HCT116 (cell line): ENCODE measurements around the gene TBC1D12. TPM values are rescaled to one million over a fixed set of nuclear protein-coding genes. Genes with fewer than 3 reads are reported as not detected.

Source experiments
- ATAC-seq: fragments of 200-7000 bp; cut with Tn5 transposase; 2 replicates; pipeline ENCODE4 v1.9.1; 2020; ENCODE audit warnings: mild to moderate bottlenecking, moderate library complexity
- BruUV-seq: library from RNA; stranded (reverse); fragments of 400-500 nt; replicated peaks from 2 replicates; lab custom pipeline; 2021; lab: Mats Ljungman, UMichigan
- CTCF ChIA-PET: fragments of 300-600 bp; sonication (Branson Sonifier 250); formaldehyde crosslinking; loops from one replicate; lab custom pipeline; 2021; ENCODE audit warnings: antibody characterized with exemption; lab: Charles Lee
- POLR2A ChIA-PET: fragments of 300-600, 350-600 bp; sonication (Branson Sonifier 250); formaldehyde crosslinking; loops from one replicate; lab custom pipeline; 2021; ENCODE audit warnings: antibody characterized with exemption; lab: Charles Lee
- RAD21 ChIA-PET, 2 experiments: fragments of 300-600 bp; sonication (Branson Sonifier 250); formaldehyde crosslinking; loops; one replicate each; lab custom pipeline; 2023; ENCODE audit warnings: low total read pairs in 2 of 2; ENCODE audit not compliant: uncharacterized antibody in 2 of 2, unreplicated experiment in 2 of 2, low non-redundant PET in 1 of 2; lab: Charles Lee
- DNase-seq: peaks from one replicate; pipeline ENCODE4 v3.0.0-alpha.2; 2010; ENCODE audit warnings: low read depth, low spot score
- H2AFZ ChIP-seq: fragments of 200-600 bp; shearing (Covaris generic), sonication (generic); 2 replicates; pipeline ENCODE4 v1.6.1; 2017; ENCODE audit warnings: low read depth, mixed run types, mixed read lengths, antibody characterized with exemption, low read length; ENCODE audit not compliant: poor library complexity, severe bottlenecking
- H3K27ac ChIP-seq: 2 replicates; pipeline ENCODE4 v1.5.1; 2012; ENCODE audit warnings: low read depth, low read length
- H3K27me3 ChIP-seq: fragments of 200-600 bp; sonication (generic); 2 replicates; pipeline ENCODE4 v1.6.1; 2016; ENCODE audit warnings: mixed run types, low read length, mixed read lengths; ENCODE audit not compliant: insufficient read depth
- H3K36me3 ChIP-seq, 2 experiments: fragments of 200-500 bp in 1 of 2; fragments of 200-600 bp in 1 of 2; sonication (Bioruptor generic) in 1 of 2; sonication (generic) in 1 of 2; 2 replicates each; pipeline versions ENCODE4 v1.5.1 to v1.6.1; 2014 to 2016; ENCODE audit warnings: low read length in 2 of 2, inconsistent platforms in 1 of 2, mixed read lengths in 1 of 2, mixed run types in 1 of 2; ENCODE audit not compliant: insufficient read depth in 2 of 2, control insufficient read depth in 1 of 2
- H3K4me1 ChIP-seq, 2 experiments: fragments of 200-600 bp in 1 of 2; sonication (generic) in 1 of 2; 2 replicates each; pipeline versions ENCODE4 v1.5.1 to v1.6.1; 2012 to 2017; ENCODE audit warnings: low read length in 2 of 2, inconsistent platforms in 1 of 2, mild to moderate bottlenecking in 1 of 2, mixed read lengths in 1 of 2, mixed run types in 1 of 2, moderate library complexity in 1 of 2; ENCODE audit not compliant: insufficient read depth in 2 of 2, control insufficient read depth in 1 of 2
- H3K4me2 ChIP-seq: fragments of 200-600 bp; sonication (generic); 2 replicates; pipeline ENCODE4 v1.6.1; 2017; ENCODE audit warnings: mixed run types, low read length, mixed read lengths
- H3K4me3 ChIP-seq, 2 experiments: fragments of 200-600 bp in 1 of 2; sonication (generic) in 1 of 2; replicated peaks in 1 of 2; 2 replicates each; pipeline ENCODE4 v1.5.1; 2011 to 2016; ENCODE audit warnings: low read length in 2 of 2, control low read depth in 1 of 2, low read depth in 1 of 2, mild to moderate bottlenecking in 1 of 2, mixed read lengths in 1 of 2, mixed run types in 1 of 2
- H3K79me2 ChIP-seq: fragments of 200-600 bp; sonication (generic); 2 replicates; pipeline ENCODE4 v1.6.1; 2017; ENCODE audit warnings: mild to moderate bottlenecking, mixed run types, low read length, moderate library complexity, mixed read lengths; ENCODE audit not compliant: insufficient read depth
- H3K9ac ChIP-seq: fragments of 200-600 bp; sonication (generic); 2 replicates; pipeline ENCODE4 v1.6.1; 2016; ENCODE audit warnings: low read length, mixed read lengths
- H3K9me2 ChIP-seq: fragments of 200-600 bp; sonication (generic), shearing (Covaris generic); 2 replicates; pipeline ENCODE4 v1.6.1; 2017; ENCODE audit warnings: mixed run types, mild to moderate bottlenecking, moderate library complexity; ENCODE audit not compliant: insufficient read depth
- H3K9me3 ChIP-seq, 2 experiments: fragments of 200-500 bp in 1 of 2; fragments of 200-600 bp in 1 of 2; sonication (Bioruptor generic) in 1 of 2; sonication (generic) in 1 of 2; 2 replicates each; pipeline ENCODE4 v1.6.1; 2014 to 2017; ENCODE audit warnings: low read length in 2 of 2, mixed read lengths in 2 of 2, inconsistent platforms in 1 of 2, low read depth in 1 of 2, mild to moderate bottlenecking in 1 of 2, mixed run types in 1 of 2, moderate library complexity in 1 of 2; ENCODE audit not compliant: control insufficient read depth in 1 of 2, insufficient read depth in 1 of 2
- H4K20me1 ChIP-seq: fragments of 200-600 bp; sonication (generic), shearing (Covaris generic); 2 replicates; pipeline ENCODE4 v1.6.1; 2017; ENCODE audit warnings: mixed run types, mild to moderate bottlenecking, moderate library complexity; ENCODE audit not compliant: insufficient read depth
- intact Hi-C: fragments of 100-400 bp; cut with micrococcal nuclease; formaldehyde crosslinking; loops from 2 replicates; pipeline ENCODE4 v1.10.0; 2022
- total RNA-seq: library from RNA; stranded (reverse); gene quantifications from one replicate; pipeline ENCODE4 v1.2.1, GENCODE V29; 2021; ENCODE audit not compliant: unreplicated experiment
- TF ChIP-seq, protein P1 (sequence below): IDR thresholded peaks from 2 replicates; pipeline ENCODE4 v1.6.1; 2012; ENCODE audit warnings: low read depth
- TF ChIP-seq, protein P2 (sequence below): IDR thresholded peaks from 2 replicates; pipeline ENCODE4 v1.6.1; 2011; ENCODE audit warnings: mild to moderate bottlenecking, low read length, moderate library complexity; ENCODE audit not compliant: insufficient replicate concordance; ENCODE audit errors: extremely low read depth
- TF ChIP-seq, protein P3 (sequence below): IDR thresholded peaks from 2 replicates; pipeline ENCODE4 v1.6.1; 2012

The TBC1D12 gene
- total RNA-seq, 1 experiment from 2014 or later, result 7.1 TPM

DNA sequence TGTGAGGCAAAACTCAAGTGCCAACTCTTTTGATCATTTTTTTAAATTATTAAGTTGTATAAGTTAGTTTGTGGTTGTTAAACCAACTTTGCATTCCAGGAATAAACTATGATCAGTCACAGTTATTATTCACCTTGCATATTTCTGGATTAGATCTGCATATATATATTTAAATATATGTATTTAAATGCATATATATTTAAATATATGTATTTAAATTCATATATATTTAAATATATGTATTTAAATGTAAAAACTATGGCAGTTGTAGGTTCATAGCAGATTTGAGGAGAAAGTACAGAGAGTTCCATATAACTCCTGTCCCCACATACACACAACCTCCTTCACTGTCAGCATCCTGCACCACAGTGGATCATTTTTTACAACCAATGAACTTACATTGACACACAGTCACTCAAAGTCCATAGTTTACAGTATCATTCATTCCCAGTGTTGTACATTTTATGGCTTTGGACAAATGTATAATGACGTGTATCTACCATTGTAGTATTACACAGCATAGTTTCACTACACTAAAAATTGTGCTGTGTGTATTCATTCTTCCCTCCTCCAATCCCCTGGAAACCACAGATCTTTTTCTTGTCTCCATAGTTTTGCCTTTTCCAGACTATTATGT is 49.7 kb downstream of the TBC1D12 start:
- BruUV-seq, result no TSS peak
- DNase-seq, result no peak
- Histone ChIP-seq H3K79me2 (no peaks in the 10 kb centered on the region), H3K4me3 (no peak overlapping the region), H3K9me2 (no peaks in the 10 kb centered on the region), H3K27ac (no peak overlapping the region)
- POLR2A ChIA-PET, result no interaction called here
- ATAC-seq, result no peak
- TF ChIP-seq, protein P1, sequence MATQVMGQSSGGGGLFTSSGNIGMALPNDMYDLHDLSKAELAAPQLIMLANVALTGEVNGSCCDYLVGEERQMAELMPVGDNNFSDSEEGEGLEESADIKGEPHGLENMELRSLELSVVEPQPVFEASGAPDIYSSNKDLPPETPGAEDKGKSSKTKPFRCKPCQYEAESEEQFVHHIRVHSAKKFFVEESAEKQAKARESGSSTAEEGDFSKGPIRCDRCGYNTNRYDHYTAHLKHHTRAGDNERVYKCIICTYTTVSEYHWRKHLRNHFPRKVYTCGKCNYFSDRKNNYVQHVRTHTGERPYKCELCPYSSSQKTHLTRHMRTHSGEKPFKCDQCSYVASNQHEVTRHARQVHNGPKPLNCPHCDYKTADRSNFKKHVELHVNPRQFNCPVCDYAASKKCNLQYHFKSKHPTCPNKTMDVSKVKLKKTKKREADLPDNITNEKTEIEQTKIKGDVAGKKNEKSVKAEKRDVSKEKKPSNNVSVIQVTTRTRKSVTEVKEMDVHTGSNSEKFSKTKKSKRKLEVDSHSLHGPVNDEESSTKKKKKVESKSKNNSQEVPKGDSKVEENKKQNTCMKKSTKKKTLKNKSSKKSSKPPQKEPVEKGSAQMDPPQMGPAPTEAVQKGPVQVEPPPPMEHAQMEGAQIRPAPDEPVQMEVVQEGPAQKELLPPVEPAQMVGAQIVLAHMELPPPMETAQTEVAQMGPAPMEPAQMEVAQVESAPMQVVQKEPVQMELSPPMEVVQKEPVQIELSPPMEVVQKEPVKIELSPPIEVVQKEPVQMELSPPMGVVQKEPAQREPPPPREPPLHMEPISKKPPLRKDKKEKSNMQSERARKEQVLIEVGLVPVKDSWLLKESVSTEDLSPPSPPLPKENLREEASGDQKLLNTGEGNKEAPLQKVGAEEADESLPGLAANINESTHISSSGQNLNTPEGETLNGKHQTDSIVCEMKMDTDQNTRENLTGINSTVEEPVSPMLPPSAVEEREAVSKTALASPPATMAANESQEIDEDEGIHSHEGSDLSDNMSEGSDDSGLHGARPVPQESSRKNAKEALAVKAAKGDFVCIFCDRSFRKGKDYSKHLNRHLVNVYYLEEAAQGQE, result no peak
- TF ChIP-seq, protein P2, sequence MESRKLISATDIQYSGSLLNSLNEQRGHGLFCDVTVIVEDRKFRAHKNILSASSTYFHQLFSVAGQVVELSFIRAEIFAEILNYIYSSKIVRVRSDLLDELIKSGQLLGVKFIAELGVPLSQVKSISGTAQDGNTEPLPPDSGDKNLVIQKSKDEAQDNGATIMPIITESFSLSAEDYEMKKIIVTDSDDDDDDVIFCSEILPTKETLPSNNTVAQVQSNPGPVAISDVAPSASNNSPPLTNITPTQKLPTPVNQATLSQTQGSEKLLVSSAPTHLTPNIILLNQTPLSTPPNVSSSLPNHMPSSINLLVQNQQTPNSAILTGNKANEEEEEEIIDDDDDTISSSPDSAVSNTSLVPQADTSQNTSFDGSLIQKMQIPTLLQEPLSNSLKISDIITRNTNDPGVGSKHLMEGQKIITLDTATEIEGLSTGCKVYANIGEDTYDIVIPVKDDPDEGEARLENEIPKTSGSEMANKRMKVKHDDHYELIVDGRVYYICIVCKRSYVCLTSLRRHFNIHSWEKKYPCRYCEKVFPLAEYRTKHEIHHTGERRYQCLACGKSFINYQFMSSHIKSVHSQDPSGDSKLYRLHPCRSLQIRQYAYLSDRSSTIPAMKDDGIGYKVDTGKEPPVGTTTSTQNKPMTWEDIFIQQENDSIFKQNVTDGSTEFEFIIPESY, result no peak
- TF ChIP-seq, protein P3, sequence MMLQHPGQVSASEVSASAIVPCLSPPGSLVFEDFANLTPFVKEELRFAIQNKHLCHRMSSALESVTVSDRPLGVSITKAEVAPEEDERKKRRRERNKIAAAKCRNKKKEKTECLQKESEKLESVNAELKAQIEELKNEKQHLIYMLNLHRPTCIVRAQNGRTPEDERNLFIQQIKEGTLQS, result no peak
- TF ChIP-seq, all 23 proteins: peak for 0
- Histone ChIP-seq H2AFZ (no peak overlapping the region), H4K20me1 (no peaks in the 10 kb centered on the region), H3K9ac (no peak overlapping the region), H3K4me2 (no peak overlapping the region), H3K9me3 (no peaks in the 10 kb centered on the region), H3K4me1 (no peaks in the 10 kb centered on the region), H3K36me3 (no peaks in the 10 kb centered on the region), H3K27me3 (no peaks in the 10 kb centered on the region)
- ChIA-PET CTCF (interaction anchor here (1.3 kb wide), 1 partner anchor 8 kb away, joined by 3 read pairs; no protein-coding TSS in a partner anchor), RAD21 (no interaction called here)
- intact Hi-C loops, result no loop called here
